ENCODE results near the gene CELF2. TPM values are rescaled to one million over a fixed set of nuclear protein-coding genes. Genes with fewer than 3 reads are reported as not detected.

Gene CELF2
- total RNA-seq, 1 donor from 2014 or later = 14.4 TPM

DNA sequence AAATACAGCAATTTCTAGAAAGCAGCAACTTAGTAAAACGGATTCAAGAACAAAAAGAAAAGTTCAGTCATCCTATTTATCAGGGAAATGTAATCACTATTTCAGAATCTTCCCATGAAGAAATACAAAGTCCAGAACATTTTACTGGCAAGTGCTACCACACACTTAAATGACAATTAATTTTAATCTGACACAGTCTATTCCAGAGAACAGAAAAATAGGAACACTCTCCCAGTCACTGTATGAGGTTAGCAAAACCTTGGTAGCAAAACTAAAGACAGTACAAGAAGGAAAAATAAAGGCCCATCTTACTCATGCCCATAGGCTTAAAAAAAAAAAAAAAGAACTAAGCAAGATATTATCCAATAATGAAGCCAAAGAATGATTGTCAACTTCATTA is 295.8 kb downstream of the CELF2 start:
- H3K27me3 Mint-ChIP-seq = no peaks in the 10 kb centered on the region
- H3K4me1 Mint-ChIP-seq (ENCODE audit: unreplicated experiment) = no peaks in the 10 kb centered on the region
- no peak for DNase-seq (ENCODE audit: extremely low spot score, unreplicated experiment)
- TF ChIP-seq, protein P1, sequence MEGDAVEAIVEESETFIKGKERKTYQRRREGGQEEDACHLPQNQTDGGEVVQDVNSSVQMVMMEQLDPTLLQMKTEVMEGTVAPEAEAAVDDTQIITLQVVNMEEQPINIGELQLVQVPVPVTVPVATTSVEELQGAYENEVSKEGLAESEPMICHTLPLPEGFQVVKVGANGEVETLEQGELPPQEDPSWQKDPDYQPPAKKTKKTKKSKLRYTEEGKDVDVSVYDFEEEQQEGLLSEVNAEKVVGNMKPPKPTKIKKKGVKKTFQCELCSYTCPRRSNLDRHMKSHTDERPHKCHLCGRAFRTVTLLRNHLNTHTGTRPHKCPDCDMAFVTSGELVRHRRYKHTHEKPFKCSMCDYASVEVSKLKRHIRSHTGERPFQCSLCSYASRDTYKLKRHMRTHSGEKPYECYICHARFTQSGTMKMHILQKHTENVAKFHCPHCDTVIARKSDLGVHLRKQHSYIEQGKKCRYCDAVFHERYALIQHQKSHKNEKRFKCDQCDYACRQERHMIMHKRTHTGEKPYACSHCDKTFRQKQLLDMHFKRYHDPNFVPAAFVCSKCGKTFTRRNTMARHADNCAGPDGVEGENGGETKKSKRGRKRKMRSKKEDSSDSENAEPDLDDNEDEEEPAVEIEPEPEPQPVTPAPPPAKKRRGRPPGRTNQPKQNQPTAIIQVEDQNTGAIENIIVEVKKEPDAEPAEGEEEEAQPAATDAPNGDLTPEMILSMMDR (conservative IDR thresholded peaks at IDR 0.05) = no peak
- H3K36me3 Mint-ChIP-seq = peaks cover 4% of the 10 kb centered on the region
- peaks cover 10% of the 10 kb centered on the region for H3K9me3 Mint-ChIP-seq
- H3K27ac Mint-ChIP-seq = no peak overlapping the region
- no peak overlapping the region for H3K4me3 Mint-ChIP-seq

DNA sequence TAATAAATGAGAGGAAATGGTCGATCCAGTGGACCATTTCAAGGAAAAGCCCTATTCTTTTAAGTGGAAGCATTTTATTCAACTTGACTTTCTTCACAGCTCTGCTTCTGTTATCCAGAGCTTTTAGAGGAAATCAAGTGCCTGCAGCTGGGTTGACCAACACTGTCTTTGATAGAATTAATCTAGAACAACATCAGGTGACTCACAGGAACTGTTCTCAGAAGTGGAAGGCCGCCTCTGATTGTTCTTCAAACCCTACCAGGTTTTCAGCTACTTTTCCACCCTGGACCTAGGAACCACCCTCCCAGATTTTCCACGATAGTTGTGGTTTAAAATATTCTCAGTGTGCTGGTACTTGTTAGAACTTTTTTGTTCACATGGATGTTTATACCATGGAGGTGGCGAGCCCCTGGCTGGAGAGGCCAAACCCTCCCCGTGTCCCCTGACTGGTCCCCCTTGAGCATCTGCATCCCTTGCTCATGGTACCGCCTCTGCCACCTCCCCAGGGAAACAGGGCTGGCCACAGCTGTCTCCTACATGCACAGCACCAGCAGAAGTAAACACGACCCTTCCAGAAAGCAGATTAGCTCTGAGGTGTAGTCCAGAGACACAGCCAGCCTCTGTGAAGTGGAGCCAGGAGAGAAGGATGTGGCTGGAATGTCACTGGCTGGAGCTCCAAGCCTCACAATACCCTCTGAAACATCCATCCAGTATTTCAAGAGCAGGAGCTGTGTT is 300.4 kb downstream of the CELF2 start:
- H3K4me3 Mint-ChIP-seq = no peak overlapping the region
- H3K36me3 Mint-ChIP-seq = peaks cover 4% of the 10 kb centered on the region
- DNase-seq (ENCODE audit: extremely low spot score, unreplicated experiment) = no peak
- no peak overlapping the region for H3K27ac Mint-ChIP-seq
- H3K4me1 Mint-ChIP-seq (ENCODE audit: unreplicated experiment) = no peaks in the 10 kb centered on the region
- TF ChIP-seq, protein P1 (conservative IDR thresholded peaks at IDR 0.05) = no peak
- H3K27me3 Mint-ChIP-seq = no peaks in the 10 kb centered on the region
- no peaks in the 10 kb centered on the region for H3K9me3 Mint-ChIP-seq

DNA sequence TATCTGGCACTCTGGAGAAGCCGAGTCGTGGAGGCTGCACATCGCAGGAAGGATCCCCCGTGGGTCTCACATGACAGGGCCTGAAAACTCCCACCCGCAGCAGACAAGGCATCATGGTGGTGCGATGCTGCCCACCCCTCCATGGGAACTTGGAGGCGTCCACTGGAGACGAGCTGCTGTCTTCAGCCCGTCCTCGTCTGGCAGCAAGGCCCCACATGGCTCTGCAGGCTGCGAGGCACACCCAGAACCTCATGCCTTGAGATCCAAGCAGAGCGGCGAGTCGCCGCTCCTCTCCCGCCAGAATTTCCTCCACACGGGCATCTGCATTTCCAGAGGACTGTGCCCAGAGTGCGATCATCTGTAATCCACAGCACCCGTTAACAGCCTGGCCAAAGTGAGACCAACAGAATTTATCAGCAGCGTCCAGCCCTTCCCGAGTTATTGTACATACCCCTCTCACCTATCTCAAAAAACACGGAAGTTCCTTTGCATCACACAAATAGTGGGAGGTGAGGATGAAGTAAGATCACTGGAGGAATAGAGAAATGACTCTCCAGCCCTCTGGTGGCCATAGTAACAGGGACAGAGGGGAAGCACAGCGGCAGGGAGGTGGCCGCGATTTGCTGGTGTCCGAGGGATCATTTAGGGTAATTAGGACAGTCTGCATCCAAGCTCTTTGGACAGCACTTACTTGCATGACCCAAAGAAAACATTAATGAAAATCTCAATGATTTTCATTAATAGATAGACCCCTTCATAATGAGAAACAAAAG is 301.3 kb downstream of the CELF2 start:
- DNase-seq (ENCODE audit: extremely low spot score, unreplicated experiment) = no peak
- H3K9me3 Mint-ChIP-seq = no peaks in the 10 kb centered on the region
- no peak overlapping the region for H3K4me3 Mint-ChIP-seq
- H3K36me3 Mint-ChIP-seq = peaks cover 4% of the 10 kb centered on the region
- H3K4me1 Mint-ChIP-seq (ENCODE audit: unreplicated experiment) = no peaks in the 10 kb centered on the region
- TF ChIP-seq, protein P1 (conservative IDR thresholded peaks at IDR 0.05) = peak; percentile 48
- no peaks in the 10 kb centered on the region for H3K27me3 Mint-ChIP-seq
- no peak overlapping the region for H3K27ac Mint-ChIP-seq

DNA sequence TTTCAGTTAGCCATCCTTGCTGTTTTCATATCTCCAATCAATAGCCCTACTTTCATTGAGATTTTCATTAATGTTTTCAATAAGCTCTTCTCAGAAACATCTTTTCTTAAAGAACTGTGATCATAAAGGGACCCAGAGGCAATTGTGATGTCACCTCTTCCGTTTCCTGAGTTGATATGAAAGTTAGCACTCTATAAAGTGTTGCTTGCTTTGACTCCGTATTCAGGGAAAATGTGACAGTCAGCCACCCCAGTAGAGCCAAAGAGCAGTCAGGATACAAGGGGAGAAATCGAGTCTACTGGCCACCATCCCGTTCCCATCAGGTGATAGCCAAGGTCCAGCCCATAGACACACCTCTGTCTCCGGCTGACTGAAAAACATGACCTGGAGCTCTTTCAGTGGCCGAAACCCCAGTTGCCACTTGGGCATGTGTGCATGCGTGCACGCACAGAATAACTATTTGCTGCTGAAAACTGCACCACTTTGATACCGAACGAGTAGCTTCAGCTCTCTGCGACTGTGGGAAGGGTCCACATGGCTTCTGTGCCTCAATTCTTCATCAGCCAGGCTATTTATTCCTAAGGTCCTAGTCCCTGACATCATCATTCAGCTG is 302.4 kb downstream of the CELF2 start:
- no peak for DNase-seq (ENCODE audit: extremely low spot score, unreplicated experiment)
- Mint-ChIP-seq H3K27me3 (no peaks in the 10 kb centered on the region), H3K27ac (no peak overlapping the region), H3K9me3 (no peaks in the 10 kb centered on the region), H3K4me3 (no peak overlapping the region), H3K4me1 (ENCODE audit: unreplicated experiment) (no peaks in the 10 kb centered on the region), H3K36me3 (peaks cover 4% of the 10 kb centered on the region)
- TF ChIP-seq, protein P1 (conservative IDR thresholded peaks at IDR 0.05) = no peak

DNA sequence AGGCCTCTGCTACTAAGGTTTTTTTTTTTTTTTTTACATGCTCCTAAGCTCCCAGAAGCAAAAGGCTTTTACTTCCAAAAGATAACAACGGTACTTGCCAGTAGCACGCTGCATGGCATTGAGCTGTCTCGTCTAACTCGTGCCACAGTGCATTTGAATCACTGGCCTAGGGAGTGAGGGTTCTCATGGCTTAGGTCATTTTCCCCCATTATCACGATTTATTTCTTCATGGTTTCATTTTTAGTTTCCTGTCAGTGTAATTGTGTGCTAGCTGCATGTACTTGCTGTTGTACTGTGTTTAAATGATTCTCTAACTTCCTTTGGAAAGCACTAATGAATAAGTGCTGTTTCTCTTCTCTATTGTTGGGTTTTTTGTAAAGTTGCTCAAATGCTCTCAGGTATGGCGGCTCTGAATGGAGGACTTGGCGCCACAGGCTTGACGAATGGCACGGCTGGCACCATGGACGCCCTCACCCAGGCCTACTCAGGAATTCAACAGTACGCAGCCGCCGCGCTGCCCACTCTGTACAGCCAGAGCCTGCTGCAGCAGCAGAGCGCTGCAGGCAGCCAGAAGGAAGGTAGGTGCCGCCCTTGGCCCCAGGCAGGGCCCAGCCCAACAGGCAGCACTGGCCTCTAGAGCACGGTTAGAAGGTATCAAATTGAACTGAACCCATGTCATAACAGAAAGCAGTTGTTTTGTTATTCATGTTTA is 303.3 kb downstream of the CELF2 start:
- Mint-ChIP-seq H3K4me1 (ENCODE audit: unreplicated experiment) (no peaks in the 10 kb centered on the region), H3K27me3 (no peaks in the 10 kb centered on the region), H3K9me3 (no peaks in the 10 kb centered on the region), H3K36me3 (peaks cover 1% of the 10 kb centered on the region), H3K27ac (no peak overlapping the region), H3K4me3 (no peak overlapping the region)
- TF ChIP-seq, protein P1 (conservative IDR thresholded peaks at IDR 0.05) = no peak
- no peak for DNase-seq (ENCODE audit: extremely low spot score, unreplicated experiment)

All from type B pancreatic cell (in vitro differentiated cells).